ENCODE data around the gene MPRIP.

MPRIP gene

GRCh38 chr17:17170346-17170985 lies 128.2 kb downstream of the MPRIP start:
- TF ChIP-seq SPI1 (IDR thresholded peaks at IDR 0.05; ENCODE audit: low read depth, low read length) (no peak), TAF1 (IDR thresholded peaks at IDR 0.05; ENCODE audit: low read depth, low read length) (no peak), PAX5 (IDR thresholded peaks at IDR 0.05; ENCODE audit: insufficient read depth, low read length, severe bottlenecking) (no peak), POLR2A (IDR thresholded peaks at IDR 0.05; ENCODE audit: low read depth, low read length) (no peak), POU2F2 (IDR thresholded peaks at IDR 0.05; ENCODE audit: low read depth, low read length) (no peak), POLR2AphosphoS5 (IDR thresholded peaks at IDR 0.05; ENCODE audit: low read depth, low read length) (no peak)
- no peak for DNase-seq (ENCODE audit: insufficient read length, low spot score)
- FAIRE-seq: no peak

DNA sequence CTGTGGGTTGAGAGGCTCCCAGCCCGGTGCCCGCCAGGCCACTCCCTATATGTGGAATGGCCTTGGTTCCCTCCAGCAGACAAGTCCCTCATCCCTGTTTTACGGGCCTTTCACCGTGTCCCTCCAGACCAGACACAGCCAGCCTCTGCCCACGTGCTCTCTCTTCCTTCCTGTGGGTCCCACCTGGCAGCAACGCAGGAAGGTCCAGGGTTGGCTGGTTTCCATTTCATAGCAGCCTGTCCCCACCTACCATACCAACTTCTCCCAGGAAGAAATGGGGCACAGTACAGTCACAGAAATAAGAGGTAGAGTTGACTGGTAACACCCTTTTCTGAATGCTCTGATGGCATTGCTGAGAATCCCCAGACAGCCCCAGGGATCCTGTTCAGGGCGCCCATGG lies 128.9 kb downstream of the MPRIP start:
- TF ChIP-seq POLR2AphosphoS5 (IDR thresholded peaks at IDR 0.05; ENCODE audit: low read depth, low read length) (no peak), PAX5 (IDR thresholded peaks at IDR 0.05; ENCODE audit: insufficient read depth, low read length, severe bottlenecking) (no peak), SPI1 (IDR thresholded peaks at IDR 0.05; ENCODE audit: low read depth, low read length) (no peak), POU2F2 (IDR thresholded peaks at IDR 0.05; ENCODE audit: low read depth, low read length) (no peak), POLR2A (IDR thresholded peaks at IDR 0.05; ENCODE audit: low read depth, low read length) (no peak)
- no peak for FAIRE-seq
- no peak for DNase-seq (ENCODE audit: insufficient read length, low spot score)

DNA sequence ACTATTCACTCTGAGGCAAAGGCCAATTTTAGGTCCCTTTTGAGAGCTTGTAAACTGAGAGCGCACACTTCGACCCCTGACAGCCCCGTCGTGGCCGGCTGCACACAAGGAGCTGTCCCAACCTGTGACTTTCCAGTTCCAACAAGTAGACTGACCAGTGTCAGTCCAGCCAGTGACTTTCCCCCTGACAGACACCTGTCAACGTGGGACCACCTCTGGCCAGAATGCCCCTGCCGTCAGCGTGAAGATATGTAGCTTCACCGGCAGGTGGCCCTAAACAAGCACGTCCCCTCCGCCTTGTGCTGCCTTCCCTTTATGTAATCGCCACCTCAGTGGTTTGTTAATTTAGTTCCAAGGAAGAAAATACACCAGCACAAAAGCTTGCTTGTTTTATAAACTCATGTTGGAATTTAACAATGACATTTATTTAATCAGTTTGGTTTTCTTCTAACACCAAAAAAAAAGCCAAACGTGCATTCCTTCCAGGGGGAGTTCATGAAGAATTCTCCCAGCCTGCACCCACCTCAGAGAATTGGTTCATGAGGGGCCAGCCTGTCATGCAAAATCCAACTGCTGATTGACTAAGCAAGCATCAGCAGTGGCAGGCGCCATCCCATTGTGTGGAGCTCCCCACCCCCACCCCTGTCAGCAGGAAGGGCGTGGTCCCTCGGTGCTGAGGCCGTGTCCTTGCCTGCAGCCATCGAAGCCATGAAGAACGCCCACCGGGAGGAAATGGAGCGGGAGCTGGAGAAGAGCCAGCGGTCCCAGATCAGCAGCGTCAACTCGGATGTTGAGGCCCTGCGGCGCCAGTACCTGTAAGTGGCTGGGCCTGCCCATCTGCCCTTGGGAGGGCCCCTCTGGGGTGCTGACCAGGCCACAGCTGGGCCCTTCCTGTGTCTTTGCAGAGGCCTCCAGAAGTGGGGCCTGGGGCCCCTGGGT lies 130.0 kb downstream of the MPRIP start:
- FAIRE-seq (no peak), DNase-seq (ENCODE audit: insufficient read length, low spot score) (no peak)
- TF ChIP-seq PAX5 (IDR thresholded peaks at IDR 0.05; ENCODE audit: insufficient read depth, low read length, severe bottlenecking) (no peak), POLR2AphosphoS5 (IDR thresholded peaks at IDR 0.05; ENCODE audit: low read depth, low read length) (no peak), TAF1 (IDR thresholded peaks at IDR 0.05; ENCODE audit: low read depth, low read length) (no peak), POLR2A (IDR thresholded peaks at IDR 0.05; ENCODE audit: low read depth, low read length) (no peak)

DNA sequence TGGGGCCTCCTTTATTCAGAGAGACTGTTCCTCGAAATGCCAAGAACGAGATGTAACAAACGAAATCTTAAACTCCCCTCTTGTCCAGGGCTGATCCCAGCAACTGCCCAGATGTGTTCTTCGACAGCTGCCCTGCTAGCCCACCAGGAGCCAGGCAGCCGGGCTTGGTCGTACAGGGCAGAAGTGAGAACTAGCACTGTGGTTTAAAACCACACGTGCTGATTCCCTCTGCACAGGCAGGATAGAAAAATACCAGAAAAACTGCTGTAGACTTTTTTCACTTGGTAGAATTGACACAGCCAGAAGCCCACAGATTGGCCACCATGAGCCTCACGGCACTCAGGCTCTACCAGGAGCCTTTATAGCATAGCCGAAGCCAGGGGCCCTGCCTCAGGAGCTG lies 130.7 kb downstream of the MPRIP start:
- DNase-seq (ENCODE audit: insufficient read length, low spot score) (no peak), FAIRE-seq (no peak)
- no peak for TF ChIP-seq POLR2A (IDR thresholded peaks at IDR 0.05; ENCODE audit: low read depth, low read length)
- TF ChIP-seq PAX5 (IDR thresholded peaks at IDR 0.05; ENCODE audit: insufficient read depth, low read length, severe bottlenecking): no peak
- no peak for TF ChIP-seq POU2F2 (IDR thresholded peaks at IDR 0.05; ENCODE audit: low read depth, low read length)
- no peak for TF ChIP-seq TAF1 (IDR thresholded peaks at IDR 0.05; ENCODE audit: low read depth, low read length)
- TF ChIP-seq POLR2AphosphoS5 (IDR thresholded peaks at IDR 0.05; ENCODE audit: low read depth, low read length): no peak
- TF ChIP-seq SPI1 (IDR thresholded peaks at IDR 0.05; ENCODE audit: low read depth, low read length): no peak

GRCh38 chr17:17173921-17174320 lies 131.7 kb downstream of the MPRIP start:
- DNase-seq (ENCODE audit: insufficient read length, low spot score) (no peak), FAIRE-seq (no peak)
- TF ChIP-seq SPI1 (IDR thresholded peaks at IDR 0.05; ENCODE audit: low read depth, low read length) (no peak), PAX5 (IDR thresholded peaks at IDR 0.05; ENCODE audit: insufficient read depth, low read length, severe bottlenecking) (no peak), TAF1 (IDR thresholded peaks at IDR 0.05; ENCODE audit: low read depth, low read length) (no peak), POLR2AphosphoS5 (IDR thresholded peaks at IDR 0.05; ENCODE audit: low read depth, low read length) (no peak), POU2F2 (IDR thresholded peaks at IDR 0.05; ENCODE audit: low read depth, low read length) (no peak), POLR2A (IDR thresholded peaks at IDR 0.05; ENCODE audit: low read depth, low read length) (no peak)

GRCh38 chr17:17175340-17175739 lies 133.1 kb downstream of the MPRIP start:
- no peak for TF ChIP-seq TAF1 (IDR thresholded peaks at IDR 0.05; ENCODE audit: low read depth, low read length)
- TF ChIP-seq PAX5 (IDR thresholded peaks at IDR 0.05; ENCODE audit: insufficient read depth, low read length, severe bottlenecking): no peak
- no peak for TF ChIP-seq POLR2A (IDR thresholded peaks at IDR 0.05; ENCODE audit: low read depth, low read length)
- TF ChIP-seq POU2F2 (IDR thresholded peaks at IDR 0.05; ENCODE audit: low read depth, low read length): no peak
- no peak for DNase-seq (ENCODE audit: insufficient read length, low spot score)
- no peak for FAIRE-seq

- TF ChIP-seq PAX5 (IDR thresholded peaks at IDR 0.05; ENCODE audit: insufficient read depth, low read length, severe bottlenecking) (no peak), POLR2A (IDR thresholded peaks at IDR 0.05; ENCODE audit: low read depth, low read length) (no peak), SPI1 (IDR thresholded peaks at IDR 0.05; ENCODE audit: low read depth, low read length) (no peak), TAF1 (IDR thresholded peaks at IDR 0.05; ENCODE audit: low read depth, low read length) (no peak), POLR2AphosphoS5 (IDR thresholded peaks at IDR 0.05; ENCODE audit: low read depth, low read length) (no peak), POU2F2 (IDR thresholded peaks at IDR 0.05; ENCODE audit: low read depth, low read length) (no peak)
- DNase-seq (ENCODE audit: insufficient read length, low spot score) (no peak), FAIRE-seq (no peak)
These were observed 133.7 kb downstream of the MPRIP start for GRCh38 chr17:17175917-17176316.

GRCh38 chr17:17176341-17176740 lies 134.1 kb downstream of the MPRIP start:
- no peak for DNase-seq (ENCODE audit: insufficient read length, low spot score)
- TF ChIP-seq TAF1 (IDR thresholded peaks at IDR 0.05; ENCODE audit: low read depth, low read length) (no peak), POLR2A (IDR thresholded peaks at IDR 0.05; ENCODE audit: low read depth, low read length) (no peak), PAX5 (IDR thresholded peaks at IDR 0.05; ENCODE audit: insufficient read depth, low read length, severe bottlenecking) (no peak), SPI1 (IDR thresholded peaks at IDR 0.05; ENCODE audit: low read depth, low read length) (no peak), POU2F2 (IDR thresholded peaks at IDR 0.05; ENCODE audit: low read depth, low read length) (no peak), POLR2AphosphoS5 (IDR thresholded peaks at IDR 0.05; ENCODE audit: low read depth, low read length) (no peak)
- FAIRE-seq: no peak

GRCh38 chr17:17177176-17177575 lies 134.9 kb downstream of the MPRIP start:
- DNase-seq (ENCODE audit: insufficient read length, low spot score): no peak
- no peak for FAIRE-seq
- TF ChIP-seq POLR2AphosphoS5 (IDR thresholded peaks at IDR 0.05; ENCODE audit: low read depth, low read length) (no peak), POU2F2 (IDR thresholded peaks at IDR 0.05; ENCODE audit: low read depth, low read length) (no peak), POLR2A (IDR thresholded peaks at IDR 0.05; ENCODE audit: low read depth, low read length) (no peak), TAF1 (IDR thresholded peaks at IDR 0.05; ENCODE audit: low read depth, low read length) (no peak), PAX5 (IDR thresholded peaks at IDR 0.05; ENCODE audit: insufficient read depth, low read length, severe bottlenecking) (no peak)
